Measurements from ENCODE around the gene MED15.

GRCh38 chr22:20606784-20607128, 99.3 kb downstream of the MED15 start:
- TF ChIP-seq CTCF (IDR thresholded peaks at IDR 0.05) (no peak), POLR2AphosphoS5 (IDR thresholded peaks at IDR 0.05) (no peak)
